Measurements from ENCODE around the gene SPRR3.

The SPRR3 gene, protein sequence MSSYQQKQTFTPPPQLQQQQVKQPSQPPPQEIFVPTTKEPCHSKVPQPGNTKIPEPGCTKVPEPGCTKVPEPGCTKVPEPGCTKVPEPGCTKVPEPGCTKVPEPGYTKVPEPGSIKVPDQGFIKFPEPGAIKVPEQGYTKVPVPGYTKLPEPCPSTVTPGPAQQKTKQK

DNA sequence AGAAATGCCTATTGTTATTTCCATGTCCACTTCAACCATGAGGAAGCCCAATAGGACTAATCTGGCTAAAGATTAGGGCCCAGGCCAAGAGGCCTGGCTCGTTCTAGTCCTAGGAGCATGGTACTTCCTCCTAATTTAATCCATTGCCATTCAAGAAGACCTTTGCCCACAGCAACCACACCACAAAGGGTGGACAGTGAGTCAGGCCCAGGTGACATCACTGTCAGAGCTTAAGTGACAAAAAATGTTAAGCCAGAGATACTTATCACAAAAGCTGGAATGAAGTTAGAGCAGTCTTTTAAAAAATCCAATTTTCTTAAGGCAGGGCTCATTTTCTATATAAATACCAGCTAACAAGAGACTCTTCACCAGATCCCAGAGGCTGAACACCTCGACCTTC lies at the start of gene SPRR3:
Gene SPRR3 (plus strand): TSS at position 368 of the 400 bp plus-strand sequence. CDS start 1,272 bp downstream, outside the sequence.
- DNase-seq (ENCODE audit: low spot score) = no peak

DNA sequence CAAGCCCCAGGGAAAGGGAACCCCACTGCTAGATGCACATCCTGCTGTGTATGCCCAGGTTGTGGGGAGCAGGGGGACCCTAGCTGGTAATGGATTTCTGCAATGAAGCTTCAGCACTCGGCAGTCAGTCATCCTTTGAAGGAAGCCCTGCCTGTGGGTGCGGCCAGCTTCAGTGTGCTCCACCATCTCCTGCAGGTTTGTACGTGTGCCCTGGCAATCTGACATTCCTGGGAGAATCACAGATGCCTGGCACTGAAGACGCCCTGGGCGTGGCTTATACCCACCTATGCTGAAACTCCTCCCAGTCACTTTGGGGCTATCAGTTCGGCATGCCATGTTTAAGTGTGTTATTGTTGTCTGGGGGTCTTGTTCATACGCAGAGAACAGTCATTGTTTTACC lies 47.8 kb upstream of the SPRR3 start:
- DNase-seq (ENCODE audit: low spot score) = no peak

DNA sequence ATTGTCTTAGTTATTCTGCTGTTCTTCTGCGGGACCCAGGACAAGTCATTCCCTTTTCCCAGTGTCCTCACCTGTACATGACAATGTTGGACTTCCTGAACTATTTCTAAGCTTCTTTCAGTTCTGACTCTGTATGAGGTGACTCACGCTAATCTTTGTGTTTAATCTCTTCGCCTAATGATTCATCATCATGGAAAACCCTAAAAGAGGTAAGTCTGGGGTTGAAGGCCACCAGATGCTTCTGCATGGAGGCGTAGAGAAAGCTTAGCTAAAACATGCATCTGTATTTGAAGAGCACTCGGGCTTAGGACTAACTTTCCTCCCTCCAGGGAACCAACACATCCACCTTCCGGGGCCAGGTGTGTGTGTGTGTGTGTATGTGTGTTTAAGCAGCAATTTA lies 47.1 kb upstream of the SPRR3 start:
- DNase-seq (ENCODE audit: low spot score) = no peak

DNA sequence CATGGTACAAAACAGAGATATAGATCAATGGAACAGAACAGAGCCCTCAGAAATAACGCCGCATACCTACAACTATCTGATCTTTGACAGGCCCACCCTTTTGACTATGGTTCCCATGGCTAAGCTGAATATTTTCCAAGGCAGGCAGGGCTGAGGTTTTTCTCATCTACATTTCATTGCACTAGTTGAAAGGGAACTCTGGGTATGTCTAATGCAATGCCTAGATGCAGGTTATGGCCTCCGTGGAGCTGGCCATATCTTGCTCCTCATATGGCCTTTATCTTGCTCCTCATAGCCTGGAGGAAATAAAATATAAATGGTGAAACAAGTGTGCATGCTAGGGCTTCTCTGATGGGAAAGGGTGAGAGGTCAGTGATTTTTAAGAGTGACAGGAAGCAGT lies 44.0 kb upstream of the SPRR3 start:
- no peak for DNase-seq (ENCODE audit: low spot score)

DNA sequence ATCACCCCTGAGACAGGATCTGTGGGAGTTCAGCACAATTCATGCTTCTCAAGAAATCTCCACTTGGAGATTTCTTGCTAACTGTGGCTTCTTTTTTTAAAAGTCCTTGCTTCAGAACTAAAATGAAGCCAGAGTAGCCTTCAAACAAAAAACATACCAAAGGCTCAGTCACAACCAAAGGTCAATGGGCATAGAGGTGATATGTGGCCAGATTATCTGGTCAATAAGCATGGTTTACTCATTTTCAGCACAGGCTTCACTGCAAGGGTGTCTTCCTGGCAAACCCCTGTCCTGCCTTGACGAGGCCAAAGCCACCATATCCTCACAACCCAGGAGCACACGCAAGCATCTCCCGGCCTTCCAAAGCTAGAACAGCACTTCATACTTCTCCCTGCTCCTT lies 42.3 kb upstream of the SPRR3 start:
- no peak for DNase-seq (ENCODE audit: low spot score)

DNA sequence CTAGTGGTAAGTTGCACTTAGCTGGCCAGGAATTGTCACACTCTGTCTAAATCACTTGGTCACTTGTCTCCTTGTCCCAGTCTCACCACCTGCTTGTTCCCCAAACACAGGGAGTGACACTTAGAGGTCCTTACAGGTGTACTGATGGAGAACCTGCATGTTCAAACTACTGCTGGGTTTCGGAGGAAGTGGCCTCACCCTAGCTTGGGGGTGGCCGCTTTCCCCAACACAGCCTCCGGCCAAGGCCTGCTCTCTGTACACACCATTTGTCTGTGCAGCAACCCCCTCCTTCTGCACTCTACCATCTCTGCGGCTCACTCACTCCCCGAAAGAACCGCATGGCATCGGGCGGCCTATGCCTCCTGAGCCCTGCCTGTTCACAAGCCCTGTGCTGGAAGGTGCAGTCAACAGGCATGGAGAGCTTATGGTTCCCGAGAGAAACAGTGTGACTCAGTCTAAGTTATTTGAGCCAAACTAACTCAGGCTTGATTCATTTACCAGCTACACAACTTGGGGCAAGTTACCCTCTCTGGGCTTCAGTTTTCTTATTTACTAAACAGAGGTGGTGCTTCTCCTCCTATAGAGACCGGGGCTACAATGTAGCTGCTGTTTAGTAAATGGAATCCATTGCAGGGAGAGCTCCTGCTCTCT lies 41.6 kb upstream of the SPRR3 start:
- no peak for DNase-seq (ENCODE audit: low spot score)

DNA sequence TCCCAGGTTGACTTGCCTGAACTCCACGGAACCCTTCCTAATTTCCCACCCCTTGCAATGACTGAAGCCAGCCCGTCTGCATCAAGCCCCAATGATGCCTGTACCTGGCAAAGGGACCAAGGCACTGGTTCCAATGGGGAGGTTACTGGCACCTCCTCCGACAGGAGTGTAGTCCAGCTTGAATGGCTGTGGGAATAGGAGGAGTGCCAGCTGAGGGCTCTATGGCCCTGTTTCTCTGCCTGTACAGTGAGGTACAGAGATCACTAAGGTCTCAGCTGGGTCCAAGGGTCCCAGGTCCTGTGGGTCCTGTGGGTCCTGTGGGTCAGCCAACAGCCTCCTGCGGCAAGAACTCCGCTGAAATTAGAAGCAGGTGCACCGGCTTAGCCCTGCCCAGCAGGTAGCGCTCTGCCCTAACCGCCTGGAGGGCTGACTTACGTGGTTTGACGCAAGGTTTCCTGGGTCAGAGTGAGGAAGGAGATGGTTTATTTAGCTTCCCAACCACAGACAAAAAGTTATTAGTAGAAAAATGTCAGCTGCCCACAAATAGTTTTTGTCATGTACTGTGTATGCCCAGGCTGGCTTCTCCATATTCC lies 41.0 kb upstream of the SPRR3 start:
- DNase-seq (ENCODE audit: low spot score) = no peak

DNA sequence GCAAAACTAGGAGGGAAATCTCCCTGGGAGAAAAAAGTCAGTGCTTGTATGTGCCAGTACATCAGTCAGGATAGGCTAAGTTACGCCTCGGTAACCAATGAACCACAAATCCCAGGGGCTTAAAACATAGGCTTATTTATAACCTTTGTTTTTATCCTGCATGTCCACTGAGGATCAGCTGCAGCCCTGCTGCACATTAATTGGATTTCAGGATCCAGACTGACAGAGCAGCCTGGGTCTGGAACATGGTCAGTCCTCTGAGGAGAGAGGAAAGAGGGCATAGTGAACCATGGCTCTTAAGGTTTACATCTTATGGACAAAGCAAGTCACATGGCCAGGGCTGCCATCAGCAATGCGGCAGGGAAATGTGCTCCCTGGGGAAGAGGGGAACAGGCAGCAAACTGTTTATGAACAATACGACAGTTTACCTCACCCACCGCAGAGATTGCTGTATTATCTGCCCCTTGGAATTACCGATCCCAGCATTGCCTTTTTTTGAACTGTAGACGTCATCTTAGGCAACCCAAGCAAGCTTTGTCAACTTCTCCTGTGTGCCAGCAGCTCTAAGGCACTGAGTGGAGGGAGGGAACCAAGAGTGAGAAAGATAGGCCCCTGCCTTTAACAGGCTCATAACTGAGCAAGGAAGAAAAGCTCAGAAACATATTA lies 40.2 kb upstream of the SPRR3 start:
- no peak for DNase-seq (ENCODE audit: low spot score)

DNA sequence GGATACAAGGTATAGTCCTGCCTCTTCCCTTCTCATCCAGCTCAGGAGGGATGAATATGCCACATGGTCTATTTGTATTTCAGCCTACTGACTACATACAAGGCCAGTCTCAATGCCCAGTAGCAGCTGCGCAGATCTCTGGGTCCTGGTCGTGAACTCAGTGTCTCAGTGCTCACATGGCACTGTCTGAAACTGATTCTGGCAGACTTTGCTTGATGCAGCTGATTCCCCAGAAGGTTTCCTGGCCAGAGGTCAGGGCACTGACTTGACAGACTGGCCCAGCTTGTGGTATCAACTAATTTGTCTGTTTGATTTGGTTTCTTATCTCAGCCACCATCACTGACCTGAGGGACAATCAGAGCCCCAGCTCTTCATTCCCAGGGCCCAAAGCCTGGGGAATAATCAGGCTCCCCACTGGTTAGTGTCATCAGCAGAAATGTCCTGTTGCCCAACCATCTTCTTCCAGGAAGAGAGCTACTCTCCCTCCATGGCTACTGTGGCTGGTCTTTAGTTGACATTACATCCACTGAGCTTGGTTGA lies 38.6 kb upstream of the SPRR3 start:
- no peak for DNase-seq (ENCODE audit: low spot score)

DNA sequence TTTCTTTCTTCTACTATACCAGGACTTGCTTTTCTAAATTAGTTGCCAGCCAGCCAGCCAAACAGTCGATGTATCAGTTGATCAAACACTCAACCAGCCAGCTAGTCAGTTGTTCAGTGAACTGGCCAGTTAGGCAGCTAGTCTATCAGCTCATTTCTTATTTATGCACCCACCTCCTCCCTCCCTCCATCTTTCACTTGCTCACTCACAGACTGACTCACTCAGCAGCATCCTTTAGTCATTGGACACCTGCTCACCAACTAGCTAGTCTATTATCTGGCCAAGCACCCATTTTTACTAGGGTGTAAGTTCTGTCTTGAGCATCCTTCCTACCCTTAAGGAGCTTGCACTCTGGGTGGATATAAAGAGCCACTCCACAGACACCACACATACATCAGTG lies 37.0 kb upstream of the SPRR3 start:
- DNase-seq (ENCODE audit: low spot score) = no peak

DNA sequence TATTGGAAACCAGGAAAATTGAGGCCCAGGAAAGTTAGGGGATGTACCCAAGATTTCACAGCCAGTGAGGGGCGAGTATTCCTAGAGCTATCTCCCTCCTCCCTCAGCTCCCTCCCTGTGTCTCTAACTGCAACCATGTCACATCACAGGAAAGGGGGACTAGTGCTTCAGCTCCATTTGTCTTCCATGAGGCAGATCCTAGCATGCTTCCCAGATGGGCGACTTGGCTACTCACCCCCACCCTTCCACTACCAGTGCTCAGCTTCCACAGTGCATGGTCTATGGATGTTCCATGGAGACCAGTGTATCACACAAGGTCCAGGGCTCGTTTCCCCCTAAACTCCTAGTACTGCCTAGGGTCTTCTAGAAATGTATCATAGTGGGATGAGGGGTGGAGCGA lies 35.7 kb upstream of the SPRR3 start:
- no peak for DNase-seq (ENCODE audit: low spot score)

DNA sequence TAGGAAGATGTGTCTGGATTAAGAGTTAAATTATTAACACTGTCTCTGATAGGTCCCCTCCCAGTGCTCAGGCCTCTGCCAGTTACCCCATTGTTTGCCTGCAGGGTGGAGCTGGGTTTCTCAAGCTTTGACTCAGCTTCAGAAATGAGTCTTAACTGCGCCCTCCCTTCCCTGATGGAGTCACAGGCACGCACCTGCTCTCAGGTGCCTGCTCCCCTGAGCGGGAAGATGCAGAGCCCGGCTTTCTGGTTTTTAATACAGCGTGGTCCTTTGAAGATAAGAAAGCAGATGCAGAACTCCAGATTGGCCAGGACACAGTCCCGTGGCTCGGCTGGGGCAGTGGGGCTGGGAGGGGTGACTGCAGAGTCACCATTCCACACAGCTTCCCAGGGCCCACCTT lies 34.3 kb upstream of the SPRR3 start:
- DNase-seq (ENCODE audit: low spot score) = no peak

DNA sequence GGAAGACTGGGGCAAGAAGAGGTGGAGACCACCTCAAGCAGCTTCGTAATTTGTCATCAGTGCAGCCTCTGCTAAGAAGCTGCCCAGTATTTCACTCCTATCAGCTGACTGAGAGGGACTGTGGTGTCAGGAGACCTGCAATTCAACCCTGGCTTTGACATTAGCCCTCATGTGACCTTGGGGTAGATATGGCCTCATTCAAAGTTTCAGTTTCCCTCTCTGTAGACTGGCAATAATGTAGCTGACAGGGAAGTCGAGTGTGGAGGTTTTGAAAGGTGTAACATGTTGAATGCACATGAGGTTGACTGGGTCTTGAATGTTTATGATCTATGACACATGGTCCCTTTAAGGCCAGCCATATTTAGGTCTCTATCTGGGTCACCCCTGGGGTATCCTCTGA lies 33.3 kb upstream of the SPRR3 start:
- no peak for DNase-seq (ENCODE audit: low spot score)

DNA sequence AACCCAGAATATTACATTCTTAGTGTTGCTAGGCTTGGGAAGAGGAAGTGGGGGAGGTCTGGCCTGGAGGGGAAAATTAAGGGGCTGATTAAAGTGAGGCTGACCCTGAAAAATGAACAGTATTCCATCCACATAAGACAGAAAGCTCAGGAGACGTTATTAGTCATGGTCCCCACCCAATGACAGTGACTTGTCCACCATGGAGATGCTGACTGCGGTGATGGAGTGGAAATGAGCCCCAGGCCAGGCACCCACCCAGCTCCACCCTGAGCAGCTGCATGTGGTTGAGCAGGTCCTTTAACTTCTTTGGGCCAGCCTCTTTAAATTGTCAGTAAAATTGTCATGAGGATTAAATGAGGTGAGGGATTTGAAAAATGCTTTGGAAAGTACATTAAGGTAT lies 32.5 kb upstream of the SPRR3 start:
- DNase-seq (ENCODE audit: low spot score) = no peak

DNA sequence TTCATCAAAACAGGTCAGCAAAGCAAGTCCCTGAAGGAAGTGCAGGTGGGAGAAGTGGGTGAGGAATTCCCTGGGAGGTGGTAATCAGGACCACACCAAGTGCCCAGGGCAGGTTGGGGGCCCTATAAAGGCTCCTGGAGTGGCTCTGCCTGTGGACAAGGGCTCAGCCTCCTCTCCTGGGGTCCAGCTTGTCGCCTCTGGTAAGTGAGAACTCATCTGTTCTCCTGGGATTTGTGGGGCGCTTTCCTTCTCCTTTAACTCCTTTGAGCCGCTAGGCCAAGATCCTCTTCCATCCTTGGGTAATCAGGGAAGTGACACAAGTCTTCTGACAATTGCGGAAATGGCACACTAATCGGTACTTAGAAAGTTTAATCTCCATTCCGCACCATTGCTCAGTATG lies 31.1 kb upstream of the SPRR3 start, which contains the start of gene SPRR4:
Gene SPRR4 (plus strand): TSS at position 154 of the 400 bp plus-strand sequence. CDS start 1,243 bp downstream, outside the sequence.
- no peak for DNase-seq (ENCODE audit: low spot score)

DNA sequence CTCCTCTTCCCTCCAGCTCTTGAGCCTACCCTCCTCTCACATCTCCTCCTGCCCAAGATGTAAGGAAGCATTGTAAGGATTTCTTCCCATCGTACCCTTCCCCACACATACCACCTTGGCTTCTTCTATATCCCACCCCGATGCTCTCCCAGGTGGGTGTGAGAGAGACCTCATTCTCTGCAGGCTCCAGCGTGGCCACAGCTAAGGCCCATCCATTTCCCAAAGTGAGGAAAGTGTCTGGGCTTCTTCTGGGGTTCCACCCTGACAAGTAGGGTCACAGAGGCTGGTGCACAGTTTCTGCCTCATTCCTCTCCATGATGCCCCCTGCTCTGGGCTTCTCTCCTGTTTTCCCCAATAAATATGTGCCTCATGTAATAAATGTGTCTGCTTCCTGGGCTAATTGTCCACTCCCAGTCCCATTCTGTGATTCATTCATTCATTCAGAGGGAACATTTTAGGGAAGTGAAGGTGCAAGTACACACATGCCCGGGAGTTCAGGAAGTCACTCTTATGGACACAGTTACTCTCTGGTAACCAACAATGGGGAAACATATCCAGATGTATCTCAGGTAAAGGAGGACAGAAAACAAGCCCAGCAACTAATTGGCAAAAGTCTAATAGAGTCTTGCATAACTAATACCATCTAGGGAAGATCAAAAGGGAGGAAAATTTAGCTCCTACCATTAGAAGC lies 29.2 kb upstream of the SPRR3 start:
- DNase-seq (ENCODE audit: low spot score) = no peak

DNA sequence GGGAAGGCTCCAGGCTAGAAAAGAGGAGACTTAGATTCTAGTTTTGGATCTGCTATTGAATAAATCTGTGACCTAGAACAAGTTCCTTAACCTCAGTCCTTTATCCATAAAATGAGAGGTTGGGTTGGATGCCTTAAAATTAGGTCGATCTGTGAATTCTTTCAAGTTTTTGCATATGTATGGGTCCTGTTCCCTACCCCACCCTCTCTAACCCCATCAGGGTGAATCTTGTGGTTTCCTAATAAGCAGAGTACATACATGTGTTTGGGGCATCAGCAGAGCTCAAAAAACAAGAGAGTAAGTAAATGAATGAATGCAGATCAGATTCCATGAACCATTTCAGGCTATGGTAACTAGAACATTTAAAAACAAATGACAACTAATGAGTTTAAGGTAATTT lies 24.9 kb upstream of the SPRR3 start:
- DNase-seq (ENCODE audit: low spot score) = no peak

DNA sequence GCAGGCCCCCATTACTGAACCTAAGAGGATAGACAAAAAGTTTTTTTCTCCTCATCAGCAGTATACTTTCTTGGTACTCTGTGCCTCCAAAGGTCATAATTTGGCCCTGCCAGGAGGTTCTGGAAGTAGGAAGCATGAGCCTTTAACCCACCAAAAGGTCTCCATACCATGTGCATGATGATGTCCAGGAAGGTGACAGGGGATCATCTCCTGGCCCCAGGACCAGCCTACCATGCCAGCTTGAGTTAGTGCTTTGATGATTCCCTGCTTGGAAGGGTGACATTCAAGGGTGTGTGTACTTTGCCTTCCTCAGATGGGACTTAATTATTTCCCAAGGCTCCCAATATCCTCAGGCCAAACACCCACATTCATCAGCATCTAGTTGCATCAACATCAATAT lies 23.9 kb upstream of the SPRR3 start:
- DNase-seq (ENCODE audit: low spot score) = no peak

DNA sequence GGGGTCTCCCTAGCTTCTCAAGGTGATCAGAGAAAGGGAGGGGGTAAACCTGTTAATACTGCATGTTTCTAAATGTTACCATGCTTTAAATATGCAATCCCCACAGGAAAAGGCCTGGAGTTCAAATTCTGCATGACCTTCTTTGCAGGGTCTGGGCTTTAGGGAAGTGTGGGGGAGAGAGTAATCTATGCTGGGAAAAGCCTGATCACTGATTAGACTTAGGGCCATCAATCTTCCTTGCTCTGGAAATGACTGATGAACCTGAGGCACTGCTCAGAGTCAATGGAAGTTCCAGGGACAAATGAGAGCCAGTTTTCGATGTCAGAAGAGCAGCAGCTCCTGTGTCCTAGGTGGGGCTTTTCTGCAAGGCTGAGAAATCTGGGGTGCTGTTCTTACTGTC lies 20.9 kb upstream of the SPRR3 start:
- no peak for DNase-seq (ENCODE audit: low spot score)

DNA sequence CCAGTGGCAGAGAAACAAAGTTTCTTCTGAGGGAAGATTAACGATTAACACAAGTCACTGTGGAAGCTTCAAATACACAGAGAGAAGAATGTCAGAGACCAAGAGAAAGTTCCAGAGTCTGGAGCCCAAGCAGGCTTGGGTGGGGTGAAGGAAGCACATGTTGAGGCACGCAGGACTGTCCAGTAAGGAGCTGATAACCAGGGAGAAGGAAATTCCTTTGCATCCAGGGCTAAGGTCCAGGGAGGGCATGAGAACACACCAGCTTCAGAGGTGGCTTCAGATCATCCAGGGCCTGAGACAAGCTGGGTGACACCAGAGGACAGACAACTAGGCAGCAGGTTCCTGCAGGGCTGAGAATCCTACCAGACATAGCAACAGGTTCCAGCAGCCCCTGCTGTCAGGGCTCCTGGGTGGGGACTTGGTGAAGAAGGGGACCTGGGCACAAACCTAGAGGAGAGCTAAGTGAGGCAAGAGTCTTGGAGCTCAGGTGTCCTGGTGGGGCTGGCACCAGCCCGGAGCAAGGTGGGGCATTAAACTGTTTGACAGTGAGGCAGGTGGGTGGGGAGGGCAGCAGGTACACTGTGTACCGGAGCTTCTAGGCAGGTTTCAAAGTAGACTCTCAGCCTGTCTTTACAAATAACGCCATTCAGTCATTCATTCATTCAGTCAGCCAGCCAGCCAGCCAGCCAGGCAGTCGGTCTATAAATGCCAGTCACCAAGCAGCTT lies 20.2 kb upstream of the SPRR3 start:
- no peak for DNase-seq (ENCODE audit: low spot score)

DNA sequence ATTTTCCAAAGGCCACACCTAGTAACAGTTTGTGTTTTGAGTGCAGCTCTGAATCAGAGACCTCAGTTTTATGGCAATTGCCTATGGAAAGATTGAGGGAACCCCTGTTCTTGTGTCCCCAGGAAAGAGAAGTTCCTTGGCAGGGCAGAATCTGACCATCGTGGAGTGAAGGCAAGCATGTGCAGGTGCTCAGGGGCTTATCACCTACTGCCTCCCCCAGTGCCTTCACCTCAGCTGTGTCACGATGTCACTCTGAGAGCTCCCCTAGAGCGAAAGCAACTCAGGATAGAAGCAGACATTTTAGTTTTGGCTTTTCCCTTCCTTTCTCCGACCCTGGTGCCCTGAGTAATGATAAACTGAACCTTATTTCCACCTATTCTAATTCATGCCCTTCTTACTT lies 19.5 kb upstream of the SPRR3 start:
- DNase-seq (ENCODE audit: low spot score) = no peak

DNA sequence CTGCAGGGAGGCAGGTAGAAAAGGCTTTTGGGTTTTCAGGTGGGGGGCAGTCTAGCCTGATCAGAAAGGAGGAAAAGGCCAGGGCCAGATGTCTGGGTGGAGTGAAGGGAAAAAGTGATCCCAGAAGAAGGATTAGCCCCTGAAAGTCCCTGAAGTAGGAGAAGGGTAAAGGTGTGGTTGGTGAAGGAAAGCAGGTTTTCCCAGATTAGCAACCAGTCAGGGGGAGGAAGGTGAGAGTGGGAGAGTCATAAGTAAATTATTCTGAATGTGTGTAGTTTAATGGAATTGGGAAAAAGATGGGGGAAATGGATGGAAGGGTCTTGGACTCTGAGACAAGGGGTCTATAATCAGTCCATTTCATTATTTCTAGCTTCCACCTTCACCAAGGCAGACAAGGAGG lies 18.3 kb upstream of the SPRR3 start:
- DNase-seq (ENCODE audit: low spot score) = no peak
